Gastrocnemius medialis (tissue), 4 donors: ENCODE data around the gene TTBK1.

Experiments
- CTCF ChIP-seq, 5 experiments: fragments of 450-650 bp in 3 of 5; fragments of 200-600 bp in 2 of 5; sonication (generic) in 2 of 5; IDR thresholded peaks in 4 of 5; conservative IDR thresholded peaks in 1 of 5; 1 replicate in 4 of 5; 2 replicates in 1 of 5; pipeline ENCODE4 v1.5.1; 2016 to 2019; ENCODE audit warnings: antibody characterized with exemption in 5 of 5, mild to moderate bottlenecking in 3 of 5, moderate library complexity in 3 of 5
- POLR2A ChIP-seq, 2 donors: fragments of 450-650 bp; IDR thresholded peaks; one replicate each; pipeline ENCODE4 v1.6.1; 2017; ENCODE audit warnings: antibody characterized with exemption in 2 of 2, mild to moderate bottlenecking in 2 of 2, moderate library complexity in 2 of 2

GRCh38 chr6:43199912-43200311 is 43.4 kb upstream of the TTBK1 start:
- TF ChIP-seq POLR2A (IDR thresholded peaks at IDR 0.05) (no peak), CTCF (IDR thresholded peaks at IDR 0.05 in 4 of 5, conservative IDR thresholded peaks at IDR 0.05 in 1 of 5) (no peak)
